Gastrocnemius medialis (tissue), 4 donors: ENCODE data around the gene ADSL.

ENCODE experiments used
- POLR2A ChIP-seq, 2 donors: fragments of 450-650 bp; IDR thresholded peaks; one replicate each; pipeline ENCODE4 v1.6.1; 2017; ENCODE audit warnings: antibody characterized with exemption in 2 of 2, mild to moderate bottlenecking in 2 of 2, moderate library complexity in 2 of 2
- TF ChIP-seq, protein P1 (sequence below), 5 experiments: fragments of 450-650 bp in 3 of 5; fragments of 200-600 bp in 2 of 5; sonication (generic) in 2 of 5; IDR thresholded peaks in 4 of 5; conservative IDR thresholded peaks in 1 of 5; 1 replicate in 4 of 5; 2 replicates in 1 of 5; pipeline ENCODE4 v1.5.1; 2016 to 2019; ENCODE audit warnings: antibody characterized with exemption in 5 of 5, mild to moderate bottlenecking in 3 of 5, moderate library complexity in 3 of 5

DNA sequence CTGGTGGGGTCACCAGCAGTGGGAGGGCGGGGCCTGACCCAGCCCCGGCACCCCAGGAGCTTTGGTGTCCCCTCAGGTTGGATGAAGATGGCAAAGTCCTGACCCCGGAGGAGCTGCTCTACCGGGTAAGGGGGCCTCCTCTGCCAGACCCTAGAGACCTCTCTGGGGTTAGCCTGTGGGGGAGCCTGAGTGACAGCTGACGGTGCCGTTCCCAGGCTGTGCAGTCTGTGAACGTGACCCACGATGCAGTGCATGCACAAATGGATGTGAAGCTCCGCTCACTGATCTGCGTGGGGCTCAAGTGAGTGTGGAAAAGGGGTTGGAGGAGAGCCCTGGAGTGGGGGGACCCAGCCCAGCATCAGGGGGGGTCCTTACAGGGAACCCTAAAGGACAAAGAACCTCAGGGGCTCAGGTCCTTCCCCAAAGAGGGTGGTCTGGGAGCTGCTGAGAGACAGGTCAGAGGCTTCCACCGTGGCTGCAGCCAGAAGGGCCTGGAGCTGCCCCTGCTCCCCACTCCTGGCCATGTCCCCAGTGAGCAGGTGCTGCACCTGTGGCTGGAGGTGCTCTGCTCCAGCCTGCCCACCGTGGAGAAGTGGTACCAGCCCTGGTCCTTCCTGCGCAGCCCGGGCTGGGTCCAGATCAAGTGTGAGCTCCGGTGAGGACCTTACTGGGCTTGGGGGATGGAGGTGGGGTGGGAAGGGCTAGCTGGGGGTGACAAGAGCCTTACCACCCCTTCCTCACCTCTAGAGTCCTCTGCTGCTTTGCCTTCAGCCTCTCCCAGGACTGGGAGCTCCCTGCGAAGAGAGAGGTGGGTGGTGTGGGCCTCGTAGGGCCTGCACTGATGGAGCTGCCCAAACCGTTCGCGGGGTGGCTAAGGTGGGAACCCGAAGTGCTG lies 62.7 kb downstream of the ADSL start:
- TF ChIP-seq, protein P1, sequence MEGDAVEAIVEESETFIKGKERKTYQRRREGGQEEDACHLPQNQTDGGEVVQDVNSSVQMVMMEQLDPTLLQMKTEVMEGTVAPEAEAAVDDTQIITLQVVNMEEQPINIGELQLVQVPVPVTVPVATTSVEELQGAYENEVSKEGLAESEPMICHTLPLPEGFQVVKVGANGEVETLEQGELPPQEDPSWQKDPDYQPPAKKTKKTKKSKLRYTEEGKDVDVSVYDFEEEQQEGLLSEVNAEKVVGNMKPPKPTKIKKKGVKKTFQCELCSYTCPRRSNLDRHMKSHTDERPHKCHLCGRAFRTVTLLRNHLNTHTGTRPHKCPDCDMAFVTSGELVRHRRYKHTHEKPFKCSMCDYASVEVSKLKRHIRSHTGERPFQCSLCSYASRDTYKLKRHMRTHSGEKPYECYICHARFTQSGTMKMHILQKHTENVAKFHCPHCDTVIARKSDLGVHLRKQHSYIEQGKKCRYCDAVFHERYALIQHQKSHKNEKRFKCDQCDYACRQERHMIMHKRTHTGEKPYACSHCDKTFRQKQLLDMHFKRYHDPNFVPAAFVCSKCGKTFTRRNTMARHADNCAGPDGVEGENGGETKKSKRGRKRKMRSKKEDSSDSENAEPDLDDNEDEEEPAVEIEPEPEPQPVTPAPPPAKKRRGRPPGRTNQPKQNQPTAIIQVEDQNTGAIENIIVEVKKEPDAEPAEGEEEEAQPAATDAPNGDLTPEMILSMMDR (IDR thresholded peaks at IDR 0.05 in 4 of 5, conservative IDR thresholded peaks at IDR 0.05 in 1 of 5), result no peak
- no peak for TF ChIP-seq POLR2A (IDR thresholded peaks at IDR 0.05)
